ENCODE measurements around the gene GRM7.

DNA sequence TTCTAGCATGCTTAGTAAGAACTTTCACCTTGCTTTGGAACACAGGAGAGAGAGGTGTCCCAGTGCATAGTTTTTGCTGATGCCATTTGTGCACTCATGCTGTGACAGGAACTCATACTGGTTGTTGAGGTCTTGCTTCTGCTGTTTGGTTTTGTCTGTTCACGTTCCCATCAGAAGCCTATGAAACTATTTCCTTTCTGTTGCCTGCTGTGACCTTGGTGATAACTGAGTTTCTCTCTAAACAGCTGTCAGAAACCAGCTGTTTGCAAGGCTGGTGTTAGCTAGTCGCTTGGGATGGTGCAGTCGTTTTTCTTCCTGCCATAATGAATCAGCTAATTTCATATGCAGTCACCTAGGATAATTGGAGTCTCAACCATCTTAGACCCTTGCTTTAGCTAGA, 724.1 kb downstream of the GRM7 start:
- TF ChIP-seq, protein P1, sequence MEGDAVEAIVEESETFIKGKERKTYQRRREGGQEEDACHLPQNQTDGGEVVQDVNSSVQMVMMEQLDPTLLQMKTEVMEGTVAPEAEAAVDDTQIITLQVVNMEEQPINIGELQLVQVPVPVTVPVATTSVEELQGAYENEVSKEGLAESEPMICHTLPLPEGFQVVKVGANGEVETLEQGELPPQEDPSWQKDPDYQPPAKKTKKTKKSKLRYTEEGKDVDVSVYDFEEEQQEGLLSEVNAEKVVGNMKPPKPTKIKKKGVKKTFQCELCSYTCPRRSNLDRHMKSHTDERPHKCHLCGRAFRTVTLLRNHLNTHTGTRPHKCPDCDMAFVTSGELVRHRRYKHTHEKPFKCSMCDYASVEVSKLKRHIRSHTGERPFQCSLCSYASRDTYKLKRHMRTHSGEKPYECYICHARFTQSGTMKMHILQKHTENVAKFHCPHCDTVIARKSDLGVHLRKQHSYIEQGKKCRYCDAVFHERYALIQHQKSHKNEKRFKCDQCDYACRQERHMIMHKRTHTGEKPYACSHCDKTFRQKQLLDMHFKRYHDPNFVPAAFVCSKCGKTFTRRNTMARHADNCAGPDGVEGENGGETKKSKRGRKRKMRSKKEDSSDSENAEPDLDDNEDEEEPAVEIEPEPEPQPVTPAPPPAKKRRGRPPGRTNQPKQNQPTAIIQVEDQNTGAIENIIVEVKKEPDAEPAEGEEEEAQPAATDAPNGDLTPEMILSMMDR (IDR thresholded peaks at IDR 0.05; ENCODE audit: low read depth, low read length, poor library complexity, severe bottlenecking) = no peak
- no peak for TF ChIP-seq EZH2phosphoT487 (IDR thresholded peaks at IDR 0.05; ENCODE audit: borderline replicate concordance, low read length)

Measured in DOHH2 (cell line).